ENCODE data around the gene ACBD6. TPM values are rescaled to one million over a fixed set of nuclear protein-coding genes. Genes with fewer than 3 reads are reported as not detected.

ACBD6 gene
- total and polyA plus RNA-seq, 12 donors = 16.2 to 30.0 (median 21.0) TPM

- DNase-seq (no peak), ATAC-seq (no peak)
- intact Hi-C loops (cut with DNase I) = no loop called here
- 92 to 95% methylated on average over 2 of the region's 2 CpGs for WGBS, 2 donors
- H3K36me3 ChIP-seq = no peaks in the 10 kb centered on the region
- no peaks in the 10 kb centered on the region for H3K4me1 ChIP-seq
- no peaks in the 10 kb centered on the region for H3K9me3 ChIP-seq
- no peak overlapping the region for H3K27ac ChIP-seq
- TF ChIP-seq CTCF (IDR thresholded peaks at IDR 0.05) = no peak
- no peak overlapping the region for H3K4me3 ChIP-seq
- no peaks in the 10 kb centered on the region for H3K27me3 ChIP-seq
These were observed 68.5 kb downstream of the ACBD6 start for GRCh38 chr1:180433873-180434272.

GRCh38 chr1:180431683-180432082, 70.7 kb downstream of the ACBD6 start:
- intact Hi-C loops (cut with DNase I) = no loop called here

GRCh38 chr1:180428782-180429695, 73.3 kb downstream of the ACBD6 start:
- Histone ChIP-seq H3K27me3 (no peaks in the 10 kb centered on the region), H3K4me1 (peaks cover 0 to 5% (median 0%) of the 10 kb centered on the region in 9 donors), H3K9me3 (no peaks in the 10 kb centered on the region), H3K4me3 (peak overlapping the region in 1 of 10 donors; percentile 4), H3K27ac (peak overlapping the region in 1 of 10 donors; percentile 67), H3K36me3 (no peaks in the 10 kb centered on the region)
- intact Hi-C loops (cut with DNase I) = no loop called here
- no peak for TF ChIP-seq CTCF (IDR thresholded peaks at IDR 0.05)
- DNase-seq = no peak
- 94 to 96% methylated on average over 4 of the region's 4 CpGs for WGBS, 2 donors
- no peak for ATAC-seq

More at GRCh38 chr1:180431683-180432082, 70.7 kb downstream of the ACBD6 start:
- Histone ChIP-seq H3K4me3 (no peak overlapping the region), H3K27me3 (no peaks in the 10 kb centered on the region), H3K36me3 (no peaks in the 10 kb centered on the region), H3K4me1 (peaks cover 0 to 5% (median 0%) of the 10 kb centered on the region in 9 donors), H3K9me3 (no peaks in the 10 kb centered on the region), H3K27ac (no peak overlapping the region)
- DNase-seq (no peak), ATAC-seq (no peak)
- TF ChIP-seq CTCF (IDR thresholded peaks at IDR 0.05) = no peak
- WGBS, 2 donors = 96 to 97% methylated on average over 6 of the region's 6 CpGs

GRCh38 chr1:180425952-180426351, 76.4 kb downstream of the ACBD6 start:
- no peak overlapping the region for H3K4me3 ChIP-seq
- H3K36me3 ChIP-seq = peaks cover 0 to 10% (median 0%) of the 10 kb centered on the region in 9 donors
- TF ChIP-seq CTCF (IDR thresholded peaks at IDR 0.05) = no peak
- intact Hi-C loops (cut with DNase I) = no loop called here
- ATAC-seq = no peak
- peaks cover 0 to 5% (median 0%) of the 10 kb centered on the region in 9 donors for H3K4me1 ChIP-seq
- peaks cover 0 to 8% (median 0%) of the 10 kb centered on the region in 11 donors for H3K9me3 ChIP-seq
- no peak overlapping the region for H3K27ac ChIP-seq
- DNase-seq = no peak
- no peaks in the 10 kb centered on the region for H3K27me3 ChIP-seq
